Thymus (tissue), 11 donors: Measurements from ENCODE around the gene ZNF367. TPM values are rescaled to one million over a fixed set of nuclear protein-coding genes. Genes with fewer than 3 reads are reported as not detected.

Source experiments
- DNase-seq, 9 donors: peaks; one replicate each; pipeline ENCODE4 v3.0.0-alpha.2; 2013; ENCODE audit warnings: low spot score in 9 of 9, low read depth in 6 of 9, missing footprints in 1 of 9
- H3K27ac ChIP-seq, 2 donors: one replicate each; pipeline ENCODE4 v1.5.1; 2013; ENCODE audit warnings: control low read depth in 1 of 2, low read depth in 1 of 2, low read length in 1 of 2, mild to moderate bottlenecking in 1 of 2, moderate library complexity in 1 of 2
- H3K27me3 ChIP-seq, 2 donors: one replicate each; pipeline ENCODE4 v1.5.1; 2013; ENCODE audit warnings: low read length in 1 of 2; ENCODE audit not compliant: control insufficient read depth in 2 of 2, insufficient read depth in 1 of 2
- H3K36me3 ChIP-seq, 2 donors: one replicate each; pipeline ENCODE4 v1.5.1; 2013; ENCODE audit warnings: low read length in 1 of 2, mild to moderate bottlenecking in 1 of 2, moderate library complexity in 1 of 2; ENCODE audit not compliant: control insufficient read depth in 2 of 2, insufficient read depth in 2 of 2
- H3K4me1 ChIP-seq, 2 donors: one replicate each; pipeline ENCODE4 v1.5.1; 2013; ENCODE audit warnings: low read length in 2 of 2; ENCODE audit not compliant: control insufficient read depth in 2 of 2, insufficient read depth in 2 of 2
- H3K4me3 ChIP-seq, 2 donors: one replicate each; pipeline ENCODE4 v1.5.1; 2013; ENCODE audit warnings: low read length in 2 of 2, control low read depth in 1 of 2, mild to moderate bottlenecking in 1 of 2
- H3K9me3 ChIP-seq, 2 donors: one replicate each; pipeline ENCODE4 v1.5.1; 2013; ENCODE audit warnings: low read length in 1 of 2, mild to moderate bottlenecking in 1 of 2; ENCODE audit not compliant: control insufficient read depth in 2 of 2, insufficient read depth in 1 of 2
- WGBS: extraction: QIAGEN DNeasy Blood & Tissue Kit; methylation state at CpG from one replicate; pipeline ENCODE4 v1.1.7; 2013; 5-methylcytosine and 5-hydroxymethylcytosine counted together
- polyA plus RNA-seq: library from polyadenylated mRNA; stranded (reverse); fragments of 200-250 nt; gene quantifications from one replicate; pipeline ENCODE4 v1.2.3, GENCODE V29; 2013
- total RNA-seq: library from RNA; stranded (reverse); fragments of 120-200 nt; gene quantifications from one replicate; pipeline ENCODE4 v1.2.4, GENCODE V29; 2013
- donor health status: healthy.

The ZNF367 gene
- total and polyA plus RNA-seq, 2 donors, result 4.3 to 12.1 TPM

- Histone ChIP-seq H3K9me3 (no peaks in the 10 kb centered on the region), H3K4me3 (no peak overlapping the region), H3K4me1 (no peaks in the 10 kb centered on the region), H3K27me3 (no peaks in the 10 kb centered on the region), H3K36me3 (no peaks in the 10 kb centered on the region), H3K27ac (no peak overlapping the region)
- 96% methylated on average over 3 of the region's 3 CpGs for WGBS
- no peak for DNase-seq
These were observed 77.5 kb downstream of the ZNF367 start for GRCh38 chr9:96340707-96341106.

DNA sequence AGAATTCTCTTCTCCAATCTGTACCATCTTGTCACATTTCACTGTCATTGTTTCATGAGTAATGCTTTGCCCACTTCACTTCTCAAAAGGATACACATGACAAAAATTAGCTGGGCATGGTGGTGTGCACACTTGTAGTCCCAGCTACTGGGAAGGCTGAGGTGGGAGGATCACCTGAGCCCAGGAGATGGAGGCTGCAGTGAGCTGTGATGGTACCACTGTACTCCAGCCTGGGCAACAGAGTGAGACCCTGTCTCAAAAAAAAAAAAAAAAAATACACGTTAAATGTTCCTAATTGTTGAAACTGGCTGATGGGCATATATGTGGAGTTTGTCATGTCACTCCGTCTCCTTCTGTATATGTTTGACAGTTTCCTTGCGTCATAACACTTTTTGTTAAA lies 79.9 kb downstream of the ZNF367 start:
- WGBS, result 97% methylated on average over 3 of the region's 3 CpGs
- no peaks in the 10 kb centered on the region for H3K4me1 ChIP-seq
- H3K9me3 ChIP-seq, result no peaks in the 10 kb centered on the region
- no peak overlapping the region for H3K4me3 ChIP-seq
- H3K27ac ChIP-seq, result no peak overlapping the region
- no peaks in the 10 kb centered on the region for H3K27me3 ChIP-seq
- DNase-seq, result no peak
- no peaks in the 10 kb centered on the region for H3K36me3 ChIP-seq

Other genes with a start within 250 kb of the ZNF367 start
- gene HSD17B3, start 116.2 kb downstream of the ZNF367 start, total RNA-seq, result 0.28 TPM
- 8.4 TPM for gene HSD17B3, start 116.2 kb downstream of the ZNF367 start, polyA plus RNA-seq
- gene SLC35D2, start 34.7 kb downstream of the ZNF367 start, total RNA-seq, result 5.0 TPM
- gene SLC35D2, start 34.7 kb downstream of the ZNF367 start, polyA plus RNA-seq, result 21.5 TPM
- 3.4 TPM for gene HABP4, start 31.8 kb upstream of the ZNF367 start, total RNA-seq
- gene HABP4, start 31.8 kb upstream of the ZNF367 start, polyA plus RNA-seq, result 13.7 TPM
- gene CDC14B, start 201.5 kb upstream of the ZNF367 start, total RNA-seq, result 4.8 TPM
- gene CDC14B, start 201.5 kb upstream of the ZNF367 start, polyA plus RNA-seq, result 6.7 TPM
- 4.7 TPM for gene PRXL2C, start 236.9 kb upstream of the ZNF367 start, total RNA-seq
- 10.6 TPM for gene PRXL2C, start 236.9 kb upstream of the ZNF367 start, polyA plus RNA-seq